Medulla oblongata (tissue), 1 donor: ENCODE results near the gene MLEC.

Source experiments
- DNase-seq: peaks from one replicate; pipeline ENCODE4 v3.0.0-alpha.2; 2015; ENCODE audit errors: extremely low spot score

MLEC gene

GRCh38 chr12:120692524-120693033, 5.6 kb downstream of the MLEC start:
- DNase-seq = no peak

- no peak for DNase-seq
Observed at GRCh38 chr12:120693848-120694247, 6.9 kb downstream of the MLEC start.

GRCh38 chr12:120696626-120697025, 9.7 kb downstream of the MLEC start:
- DNase-seq = no peak

GRCh38 chr12:120697344-120697743, 10.4 kb downstream of the MLEC start:
- DNase-seq = no peak

- no peak for DNase-seq
Observed at GRCh38 chr12:120698665-120699064, 11.7 kb downstream of the MLEC start.

- no peak for DNase-seq
Observed at GRCh38 chr12:120699553-120699952, 12.6 kb downstream of the MLEC start.

- DNase-seq = peak; percentile 37
Observed at GRCh38 chr12:120700886-120701285, 13.9 kb downstream of the MLEC start.

- DNase-seq = no peak
Observed at GRCh38 chr12:120702637-120703036, 15.7 kb downstream of the MLEC start.

GRCh38 chr12:120703311-120703942, 16.5 kb downstream of the MLEC start:
- DNase-seq = no peak

- no peak for DNase-seq
Observed at GRCh38 chr12:120705618-120706017, 18.7 kb downstream of the MLEC start.

- DNase-seq = no peak
Observed at GRCh38 chr12:120706029-120706428, 19.1 kb downstream of the MLEC start.

- DNase-seq = no peak
Observed at GRCh38 chr12:120708651-120709050, 21.7 kb downstream of the MLEC start.

- DNase-seq = peak; percentile 66
Observed at GRCh38 chr12:120710031-120710804, 23.3 kb downstream of the MLEC start, which contains the start of gene UNC119B. Gene UNC119B (plus strand): TSS chr12:120710458. CDS start chr12:120710475, 17 bp downstream.

GRCh38 chr12:120710805-120711296, 23.9 kb downstream of the MLEC start:
- no peak for DNase-seq

- no peak for DNase-seq
Observed at GRCh38 chr12:120711411-120711810, 24.5 kb downstream of the MLEC start.

- DNase-seq = no peak
Observed at GRCh38 chr12:120712610-120713009, 25.7 kb downstream of the MLEC start.

- peak; percentile 93 for DNase-seq
Observed at GRCh38 chr12:120713861-120714482, 27.0 kb downstream of the MLEC start.

- DNase-seq = no peak
Observed at GRCh38 chr12:120718055-120718454, 31.1 kb downstream of the MLEC start.

- no peak for DNase-seq
Observed at GRCh38 chr12:120719072-120719471, 32.1 kb downstream of the MLEC start.

- DNase-seq = no peak
Observed at GRCh38 chr12:120719496-120720233, 32.7 kb downstream of the MLEC start.

GRCh38 chr12:120720234-120720986, 33.5 kb downstream of the MLEC start:
- DNase-seq = peak; percentile 79
